Duodenal mucosa (tissue), 2 donors: ENCODE results near the gene SUSD3.

ENCODE experiments used
- H3K27ac ChIP-seq: one replicate; pipeline ENCODE4 v1.7.0; 2013; ENCODE audit warnings: low read depth, low read length
- H3K27me3 ChIP-seq, 2 donors: one replicate each; pipeline ENCODE4 v1.7.0; 2013; ENCODE audit warnings: low read length in 2 of 2, control low read depth in 1 of 2; ENCODE audit not compliant: insufficient read depth in 2 of 2, control insufficient read depth in 1 of 2
- H3K36me3 ChIP-seq, 2 donors: one replicate each; pipeline ENCODE4 v1.7.0; 2013; ENCODE audit warnings: low read length in 2 of 2, control low read depth in 1 of 2; ENCODE audit not compliant: insufficient read depth in 2 of 2, control insufficient read depth in 1 of 2
- H3K4me1 ChIP-seq, 2 donors: one replicate each; pipeline ENCODE4 v1.7.0; 2013; ENCODE audit warnings: low read length in 2 of 2, control low read depth in 1 of 2; ENCODE audit not compliant: insufficient read depth in 2 of 2, control insufficient read depth in 1 of 2
- H3K4me3 ChIP-seq, 2 donors: one replicate each; pipeline ENCODE4 v1.7.0; 2013; ENCODE audit warnings: low read length in 2 of 2, low read depth in 1 of 2
- H3K9ac ChIP-seq, 2 donors: one replicate each; pipeline ENCODE4 v1.7.0; 2013; ENCODE audit warnings: low read length in 2 of 2, low read depth in 1 of 2
- H3K9me3 ChIP-seq, 2 donors: one replicate each; pipeline ENCODE4 v1.7.0; 2013; ENCODE audit warnings: low read length in 2 of 2, control low read depth in 1 of 2; ENCODE audit not compliant: control insufficient read depth in 1 of 2

The SUSD3 gene

GRCh38 chr9:93117924-93118862 lies 59.7 kb downstream of the SUSD3 start:
- Histone ChIP-seq H3K9ac (no peak overlapping the region), H3K9me3 (no peaks in the 10 kb centered on the region), H3K36me3 (peaks cover 6 to 22% of the 10 kb centered on the region in 2 donors), H3K27ac (no peak overlapping the region), H3K4me3 (no peak overlapping the region), H3K4me1 (peaks cover 12 to 17% of the 10 kb centered on the region in 2 donors), H3K27me3 (no peaks in the 10 kb centered on the region)

GRCh38 chr9:93118863-93119702 lies 60.6 kb downstream of the SUSD3 start:
- Histone ChIP-seq H3K27ac (peak overlapping the region; percentile 58), H3K27me3 (no peaks in the 10 kb centered on the region), H3K4me3 (no peak overlapping the region), H3K9me3 (no peaks in the 10 kb centered on the region), H3K9ac (no peak overlapping the region), H3K4me1 (peaks cover 12 to 17% of the 10 kb centered on the region in 2 donors), H3K36me3 (peaks cover 11 to 20% of the 10 kb centered on the region in 2 donors)

GRCh38 chr9:93119703-93119952 lies 61.1 kb downstream of the SUSD3 start:
- Histone ChIP-seq H3K36me3 (peaks cover 11 to 22% of the 10 kb centered on the region in 2 donors), H3K9ac (no peak overlapping the region), H3K4me3 (no peak overlapping the region), H3K27ac (peak overlapping the region; percentile 58), H3K4me1 (peaks cover 12 to 17% of the 10 kb centered on the region in 2 donors), H3K9me3 (no peaks in the 10 kb centered on the region), H3K27me3 (no peaks in the 10 kb centered on the region)

GRCh38 chr9:93119953-93120845 lies 61.7 kb downstream of the SUSD3 start:
- Histone ChIP-seq H3K36me3 (peaks cover 11 to 24% of the 10 kb centered on the region in 2 donors), H3K4me3 (no peak overlapping the region), H3K9ac (no peak overlapping the region), H3K27ac (peak overlapping the region; percentile 58), H3K4me1 (peaks cover 12 to 17% of the 10 kb centered on the region in 2 donors), H3K9me3 (no peaks in the 10 kb centered on the region), H3K27me3 (no peaks in the 10 kb centered on the region)

- Histone ChIP-seq H3K4me3 (no peak overlapping the region), H3K27me3 (no peaks in the 10 kb centered on the region), H3K27ac (no peak overlapping the region), H3K9ac (no peak overlapping the region), H3K9me3 (no peaks in the 10 kb centered on the region), H3K36me3 (peaks cover 11 to 24% of the 10 kb centered on the region in 2 donors), H3K4me1 (peaks cover 13 to 21% of the 10 kb centered on the region in 2 donors)
These were observed 62.4 kb downstream of the SUSD3 start for GRCh38 chr9:93120846-93121315.

- Histone ChIP-seq H3K9me3 (no peaks in the 10 kb centered on the region), H3K9ac (no peak overlapping the region), H3K4me1 (peaks cover 20 to 22% of the 10 kb centered on the region in 2 donors), H3K36me3 (peaks cover 11 to 28% of the 10 kb centered on the region in 2 donors), H3K27ac (no peak overlapping the region), H3K4me3 (no peak overlapping the region), H3K27me3 (no peaks in the 10 kb centered on the region)
These were observed 63.1 kb downstream of the SUSD3 start for GRCh38 chr9:93121316-93122241.

- Histone ChIP-seq H3K27me3 (no peaks in the 10 kb centered on the region), H3K4me3 (no peak overlapping the region), H3K9me3 (no peaks in the 10 kb centered on the region), H3K36me3 (peaks cover 11 to 28% of the 10 kb centered on the region in 2 donors), H3K27ac (no peak overlapping the region), H3K4me1 (peaks cover 28 to 29% of the 10 kb centered on the region in 2 donors), H3K9ac (no peak overlapping the region)
These were observed 64.3 kb downstream of the SUSD3 start for GRCh38 chr9:93122721-93123221.

GRCh38 chr9:93123561-93124283 lies 65.2 kb downstream of the SUSD3 start:
- Histone ChIP-seq H3K36me3 (peaks cover 11 to 28% of the 10 kb centered on the region in 2 donors), H3K9ac (no peak overlapping the region), H3K4me3 (no peak overlapping the region), H3K9me3 (no peaks in the 10 kb centered on the region), H3K4me1 (peaks cover 28 to 29% of the 10 kb centered on the region in 2 donors), H3K27ac (no peak overlapping the region), H3K27me3 (no peaks in the 10 kb centered on the region)
